ENCODE results near the gene PDZD2. TPM values are rescaled to one million over a fixed set of nuclear protein-coding genes. Genes with fewer than 3 reads are reported as not detected.

The PDZD2 gene
- total RNA-seq, 1 donor, result 0.36 TPM

GRCh38 chr5:31995006-31995405, 356.1 kb downstream of the PDZD2 start:
- no peak overlapping the region for H3K4me2 ChIP-seq (ENCODE audit: insufficient read depth, low read length)
- no peaks in the 10 kb centered on the region for H3K36me3 ChIP-seq (ENCODE audit: insufficient read depth, low read length)
- no peak overlapping the region for H3K27ac ChIP-seq (ENCODE audit: low read depth, low read length)
- H3K4me3 ChIP-seq (ENCODE audit: insufficient read depth, low read length), result no peak overlapping the region
- DNase-seq (ENCODE audit: insufficient read length, low spot score, missing footprints), result no peak
- H2AFZ ChIP-seq (ENCODE audit: low read length), result no peak overlapping the region
- H3K27me3 ChIP-seq (ENCODE audit: insufficient read depth, low read length), result peaks cover 6% of the 10 kb centered on the region
- TF ChIP-seq CTCF (IDR thresholded peaks at IDR 0.05; ENCODE audit: extremely low read depth, low read depth, low read length), result no peak
- H3K79me2 ChIP-seq (ENCODE audit: insufficient read depth, low read length), result no peaks in the 10 kb centered on the region
- peaks cover 22% of the 10 kb centered on the region for H3K4me1 ChIP-seq (ENCODE audit: insufficient read depth, low read length)
- H4K20me1 ChIP-seq (ENCODE audit: insufficient read depth, low read length), result no peaks in the 10 kb centered on the region
- no peaks in the 10 kb centered on the region for H3K9me3 ChIP-seq (ENCODE audit: low read depth, low read length)

- TF ChIP-seq CTCF (IDR thresholded peaks at IDR 0.05; ENCODE audit: extremely low read depth, low read depth, low read length), result no peak
- no peaks in the 10 kb centered on the region for H3K36me3 ChIP-seq (ENCODE audit: insufficient read depth, low read length)
- H3K9me3 ChIP-seq (ENCODE audit: low read depth, low read length), result no peaks in the 10 kb centered on the region
- peaks cover 16% of the 10 kb centered on the region for H3K4me1 ChIP-seq (ENCODE audit: insufficient read depth, low read length)
- H3K4me2 ChIP-seq (ENCODE audit: insufficient read depth, low read length), result no peak overlapping the region
- H2AFZ ChIP-seq (ENCODE audit: low read length), result no peak overlapping the region
- DNase-seq (ENCODE audit: insufficient read length, low spot score, missing footprints), result no peak
- peaks cover 6% of the 10 kb centered on the region for H3K27me3 ChIP-seq (ENCODE audit: insufficient read depth, low read length)
- H3K79me2 ChIP-seq (ENCODE audit: insufficient read depth, low read length), result no peaks in the 10 kb centered on the region
- H3K4me3 ChIP-seq (ENCODE audit: insufficient read depth, low read length), result no peak overlapping the region
- no peak overlapping the region for H3K27ac ChIP-seq (ENCODE audit: low read depth, low read length)
- no peaks in the 10 kb centered on the region for H4K20me1 ChIP-seq (ENCODE audit: insufficient read depth, low read length)
Measured at GRCh38 chr5:31995714-31996113, 356.8 kb downstream of the PDZD2 start.

- Histone ChIP-seq H3K4me3 (ENCODE audit: insufficient read depth, low read length) (no peak overlapping the region), H3K9me3 (ENCODE audit: low read depth, low read length) (no peaks in the 10 kb centered on the region), H4K20me1 (ENCODE audit: insufficient read depth, low read length) (no peaks in the 10 kb centered on the region), H3K27ac (ENCODE audit: low read depth, low read length) (no peak overlapping the region), H3K27me3 (ENCODE audit: insufficient read depth, low read length) (peaks cover 6% of the 10 kb centered on the region), H2AFZ (ENCODE audit: low read length) (no peak overlapping the region), H3K36me3 (ENCODE audit: insufficient read depth, low read length) (no peaks in the 10 kb centered on the region), H3K79me2 (ENCODE audit: insufficient read depth, low read length) (no peaks in the 10 kb centered on the region), H3K4me2 (ENCODE audit: insufficient read depth, low read length) (no peak overlapping the region), H3K4me1 (ENCODE audit: insufficient read depth, low read length) (peaks cover 13% of the 10 kb centered on the region)
- TF ChIP-seq CTCF (IDR thresholded peaks at IDR 0.05; ENCODE audit: extremely low read depth, low read depth, low read length), result no peak
- DNase-seq (ENCODE audit: insufficient read length, low spot score, missing footprints), result peak; percentile 29
Measured at GRCh38 chr5:31996909-31997308, 358.0 kb downstream of the PDZD2 start.

GRCh38 chr5:31999470-31999869, 360.5 kb downstream of the PDZD2 start:
- no peaks in the 10 kb centered on the region for H3K79me2 ChIP-seq (ENCODE audit: insufficient read depth, low read length)
- TF ChIP-seq CTCF (IDR thresholded peaks at IDR 0.05; ENCODE audit: extremely low read depth, low read depth, low read length), result no peak
- H3K9me3 ChIP-seq (ENCODE audit: low read depth, low read length), result no peaks in the 10 kb centered on the region
- H3K27me3 ChIP-seq (ENCODE audit: insufficient read depth, low read length), result peaks cover 6% of the 10 kb centered on the region
- no peak overlapping the region for H3K4me3 ChIP-seq (ENCODE audit: insufficient read depth, low read length)
- H3K36me3 ChIP-seq (ENCODE audit: insufficient read depth, low read length), result no peaks in the 10 kb centered on the region
- no peaks in the 10 kb centered on the region for H3K4me1 ChIP-seq (ENCODE audit: insufficient read depth, low read length)
- no peak overlapping the region for H3K4me2 ChIP-seq (ENCODE audit: insufficient read depth, low read length)
- no peak overlapping the region for H3K27ac ChIP-seq (ENCODE audit: low read depth, low read length)
- no peak for DNase-seq (ENCODE audit: insufficient read length, low spot score, missing footprints)
- no peak overlapping the region for H2AFZ ChIP-seq (ENCODE audit: low read length)
- H4K20me1 ChIP-seq (ENCODE audit: insufficient read depth, low read length), result no peaks in the 10 kb centered on the region
